SU-DHL-6 (cell line): ENCODE data around the gene NSRP1.

Experiments used
- H2AFZ ChIP-seq: fragments of 200-600 bp; sonication (generic); 2 replicates; pipeline ENCODE4 v1.6.1; 2014; ENCODE audit warnings: low read depth, mild to moderate bottlenecking, moderate library complexity, mixed read lengths, antibody characterized with exemption, low read length; ENCODE audit not compliant: severe bottlenecking
- H3F3A ChIP-seq: fragments of 200-600 bp; shearing (Covaris generic); 2 replicates; pipeline ENCODE4 v1.6.0; 2016; ENCODE audit warnings: antibody characterized with exemption, mild to moderate bottlenecking; ENCODE audit not compliant: insufficient read depth
- H3K27ac ChIP-seq: fragments of 200-600 bp; sonication (generic); 2 replicates; pipeline ENCODE4 v1.5.1; 2016; ENCODE audit warnings: low read depth, mild to moderate bottlenecking, low read length, moderate library complexity, mixed read lengths
- H3K27me3 ChIP-seq: fragments of 200-600 bp; sonication (generic), shearing (Covaris generic); 2 replicates; pipeline ENCODE4 v1.6.0; 2014; ENCODE audit warnings: mild to moderate bottlenecking, low read length
- H3K36me3 ChIP-seq: fragments of 200-600 bp; sonication (generic); 2 replicates; pipeline ENCODE4 v1.6.1; 2014; ENCODE audit warnings: mild to moderate bottlenecking, low read length, mixed read lengths
- H3K4me2 ChIP-seq: fragments of 300-600, 200-600 bp; shearing (Covaris generic), sonication (generic); 2 replicates; pipeline ENCODE4 v1.6.0; 2014; ENCODE audit warnings: low read length, low read depth, mild to moderate bottlenecking; ENCODE audit not compliant: poor library complexity, severe bottlenecking
- H3K4me3 ChIP-seq: fragments of 200-600 bp; sonication (generic); 2 replicates; pipeline ENCODE4 v1.5.1; 2014; ENCODE audit warnings: antibody characterized with exemption, low read length, mild to moderate bottlenecking, mixed read lengths; ENCODE audit not compliant: insufficient read depth, poor library complexity, severe bottlenecking
- H3K79me2 ChIP-seq: fragments of 200-600 bp; sonication (generic); 2 replicates; pipeline ENCODE4 v1.6.1; 2014; ENCODE audit warnings: mild to moderate bottlenecking, low read length, moderate library complexity; ENCODE audit not compliant: insufficient read depth
- H3K9ac ChIP-seq: fragments of 200-600 bp; sonication (generic); 2 replicates; pipeline ENCODE4 v1.7.0; 2014; ENCODE audit warnings: mild to moderate bottlenecking, low read length
- H3K9me2 ChIP-seq: fragments of 200-600 bp; sonication (generic); replicated peaks from 2 replicates; pipeline ENCODE4 v1.6.1; 2014; ENCODE audit warnings: low read length; ENCODE audit not compliant: insufficient read depth
- H3K9me3 ChIP-seq: fragments of 200-600 bp; sonication (generic); 2 replicates; pipeline ENCODE4 v1.6.1; 2014; ENCODE audit warnings: low read length, mixed read lengths; ENCODE audit not compliant: insufficient read depth
- H4K20me1 ChIP-seq: fragments of 200-600 bp; sonication (generic); 2 replicates; pipeline ENCODE4 v1.6.1; 2014; ENCODE audit warnings: low read depth, mild to moderate bottlenecking, antibody characterized with exemption, low read length, moderate library complexity, mixed read lengths
- CTCF ChIP-seq: fragments of 200-600 bp; sonication (generic); IDR thresholded peaks from one replicate; pipeline ENCODE4 v1.5.1; 2017; ENCODE audit warnings: antibody characterized with exemption, mild to moderate bottlenecking, low read length, moderate library complexity; ENCODE audit not compliant: insufficient read depth, poor library complexity, severe bottlenecking
- EZH2phosphoT487 ChIP-seq: fragments of 200-600 bp; sonication (generic), shearing (Covaris generic); conservative IDR thresholded peaks from 2 replicates; pipeline ENCODE4 v1.6.1; 2018; ENCODE audit warnings: mild to moderate bottlenecking, antibody characterized with exemption, low read length, moderate library complexity, mixed read lengths

The NSRP1 gene

DNA sequence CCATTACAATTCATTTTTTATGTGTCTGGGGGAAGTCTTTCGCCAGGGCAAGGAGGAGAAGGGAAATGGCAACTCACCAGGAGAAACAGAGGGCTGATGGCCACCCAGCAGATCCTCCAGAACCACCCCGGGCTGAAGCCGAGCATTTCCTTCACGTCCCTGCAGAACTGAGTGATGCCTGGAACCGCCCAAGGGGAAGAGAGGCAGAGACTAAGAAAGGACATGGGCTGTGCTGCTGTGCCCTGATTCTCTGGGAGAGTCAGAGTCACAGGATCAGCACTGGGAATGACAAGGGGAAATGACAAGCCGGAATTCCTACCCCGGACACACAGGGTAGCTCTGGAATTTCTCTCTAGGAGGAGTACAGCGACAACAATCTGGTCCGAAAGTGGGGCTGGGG is 91.0 kb downstream of the NSRP1 start:
- Histone ChIP-seq H3K27ac (no peak overlapping the region), H4K20me1 (no peaks in the 10 kb centered on the region), H3K36me3 (no peaks in the 10 kb centered on the region), H3K4me3 (no peak overlapping the region), H3K9me2 (no peaks in the 10 kb centered on the region), H2AFZ (no peak overlapping the region), H3K27me3 (no peaks in the 10 kb centered on the region), H3K4me2 (no peak overlapping the region), H3K9me3 (no peaks in the 10 kb centered on the region), H3F3A (no peaks in the 10 kb centered on the region), H3K79me2 (no peaks in the 10 kb centered on the region), H3K9ac (no peak overlapping the region)
- TF ChIP-seq EZH2phosphoT487 (no peak), CTCF (no peak)

GRCh38 chr17:30208214-30208613 is 91.6 kb downstream of the NSRP1 start:
- no peaks in the 10 kb centered on the region for H3K79me2 ChIP-seq
- H3K36me3 ChIP-seq: no peaks in the 10 kb centered on the region
- no peaks in the 10 kb centered on the region for H3F3A ChIP-seq
- H3K4me2 ChIP-seq: no peak overlapping the region
- TF ChIP-seq EZH2phosphoT487 (no peak), CTCF (no peak)
- no peaks in the 10 kb centered on the region for H4K20me1 ChIP-seq
- no peaks in the 10 kb centered on the region for H3K27me3 ChIP-seq
- H3K27ac ChIP-seq: no peak overlapping the region
- no peak overlapping the region for H3K4me3 ChIP-seq
- H3K9me3 ChIP-seq: no peaks in the 10 kb centered on the region
- H3K9me2 ChIP-seq: no peaks in the 10 kb centered on the region
- no peak overlapping the region for H3K9ac ChIP-seq
- H2AFZ ChIP-seq: no peak overlapping the region

DNA sequence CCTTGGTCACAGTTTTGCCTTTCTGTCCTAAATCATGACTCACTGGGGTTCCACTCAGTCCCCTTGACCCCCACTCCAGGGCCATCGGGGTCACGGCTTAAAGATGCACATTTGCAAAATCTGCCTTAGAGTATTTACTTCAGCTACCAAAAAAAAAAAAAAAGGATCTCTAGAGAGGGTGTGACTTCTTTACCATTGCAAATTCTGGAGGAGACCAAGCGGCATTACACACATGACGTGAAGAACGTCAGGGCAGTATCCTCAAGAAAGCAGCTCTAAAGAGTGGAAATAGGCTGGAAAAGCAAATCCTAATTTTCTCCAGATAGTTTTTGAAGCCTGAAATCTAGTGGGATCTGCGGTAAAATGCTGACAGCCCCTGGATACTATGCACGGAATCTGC is 93.3 kb downstream of the NSRP1 start:
- TF ChIP-seq CTCF: no peak
- no peaks in the 10 kb centered on the region for H3K79me2 ChIP-seq
- H3K4me3 ChIP-seq: no peak overlapping the region
- no peaks in the 10 kb centered on the region for H3K9me3 ChIP-seq
- H3K27ac ChIP-seq: no peak overlapping the region
- H3K4me2 ChIP-seq: no peak overlapping the region
- H2AFZ ChIP-seq: no peak overlapping the region
- H3K27me3 ChIP-seq: no peaks in the 10 kb centered on the region
- no peaks in the 10 kb centered on the region for H4K20me1 ChIP-seq
- H3F3A ChIP-seq: no peaks in the 10 kb centered on the region
- H3K9ac ChIP-seq: no peak overlapping the region
- no peaks in the 10 kb centered on the region for H3K9me2 ChIP-seq
- no peaks in the 10 kb centered on the region for H3K36me3 ChIP-seq

- H3K27ac ChIP-seq: no peak overlapping the region
- no peaks in the 10 kb centered on the region for H3F3A ChIP-seq
- H3K79me2 ChIP-seq: no peaks in the 10 kb centered on the region
- H3K36me3 ChIP-seq: no peaks in the 10 kb centered on the region
- no peaks in the 10 kb centered on the region for H3K27me3 ChIP-seq
- no peaks in the 10 kb centered on the region for H3K9me3 ChIP-seq
- no peak overlapping the region for H3K4me2 ChIP-seq
- TF ChIP-seq EZH2phosphoT487: no peak
- no peaks in the 10 kb centered on the region for H3K9me2 ChIP-seq
- no peak overlapping the region for H3K4me3 ChIP-seq
- no peak overlapping the region for H3K9ac ChIP-seq
- H2AFZ ChIP-seq: no peak overlapping the region
- H4K20me1 ChIP-seq: no peaks in the 10 kb centered on the region
Observed at GRCh38 chr17:30210366-30210765, 93.8 kb downstream of the NSRP1 start.
